IMR-90 (cell line): ENCODE results near the gene ABAT. TPM values are rescaled to one million over a fixed set of nuclear protein-coding genes. Genes with fewer than 3 reads are reported as not detected.

Experiments used
- ATAC-seq: fragments of 200-7000 bp; cut with Tn5 transposase; 2 replicates; pipeline ENCODE4 v1.9.1; 2020; ENCODE audit warnings: low read depth, mild to moderate bottlenecking, moderate library complexity
- BruUV-seq: library from RNA; stranded (reverse); fragments of 400-500 nt; replicated peaks from 2 replicates; lab custom pipeline; 2021; lab: Mats Ljungman, UMichigan
- CTCF ChIA-PET: fragments of 300-600 bp; formaldehyde crosslinking; extraction: SDS; loops from one replicate; lab custom pipeline; 2021; ENCODE audit warnings: antibody characterized with exemption; lab: Yijun Ruan, JAX
- POLR2A ChIA-PET: fragments of 300-600 bp; sonication (Branson Sonifier 250); formaldehyde crosslinking; loops from one replicate; lab custom pipeline; 2022; ENCODE audit warnings: antibody characterized with exemption; ENCODE audit not compliant: unreplicated experiment; lab: Charles Lee
- DNase-seq: peaks from one replicate; pipeline ENCODE4 v3.0.0; 2013
- H2AFZ ChIP-seq: replicated peaks from 2 replicates; pipeline ENCODE3; 2013; ENCODE audit warnings: low read length, mild to moderate bottlenecking; ENCODE audit not compliant: poor library complexity
- H2AK5ac ChIP-seq: 2 replicates; pipeline ENCODE4 v1.6.1; 2013; ENCODE audit warnings: low read depth, low read length, inconsistent platforms
- H2AK9ac ChIP-seq: replicated peaks from 2 replicates; pipeline ENCODE3; 2013; ENCODE audit warnings: mild to moderate bottlenecking, low read depth, low read length, moderate library complexity; ENCODE audit not compliant: poor library complexity
- H2BK120ac ChIP-seq: 2 replicates; pipeline ENCODE4 v1.6.1; 2013; ENCODE audit warnings: low read depth, low read length, inconsistent platforms
- H2BK15ac ChIP-seq: 3 replicates; pipeline ENCODE4 v1.6.1; 2013; ENCODE audit warnings: low read depth, low read length, inconsistent platforms
- H2BK20ac ChIP-seq: 2 replicates; pipeline ENCODE4 v1.6.1; 2013; ENCODE audit warnings: low read depth, mild to moderate bottlenecking, inconsistent platforms, low read length, moderate library complexity
- H2BK5ac ChIP-seq: 2 replicates; pipeline ENCODE4 v1.6.1; 2013; ENCODE audit warnings: mild to moderate bottlenecking, low read depth, low read length, inconsistent platforms; ENCODE audit not compliant: poor library complexity, severe bottlenecking
- H3K14ac ChIP-seq: replicated peaks from 2 replicates; pipeline ENCODE4 v1.6.1; 2013; ENCODE audit warnings: low read depth, low read length, inconsistent platforms
- H3K18ac ChIP-seq: 2 replicates; pipeline ENCODE4 v1.6.1; 2013; ENCODE audit warnings: low read depth, low read length, control low read depth
- H3K23ac ChIP-seq: 2 replicates; pipeline ENCODE4 v1.6.1; 2013; ENCODE audit warnings: low read depth, low read length, inconsistent platforms
- H3K27ac ChIP-seq: 2 replicates; pipeline ENCODE4 v1.5.1; 2013; ENCODE audit warnings: mild to moderate bottlenecking, control low read depth, low read length; ENCODE audit not compliant: insufficient read depth
- H3K27me3 ChIP-seq: 2 replicates; pipeline ENCODE4 v1.6.1; 2013; ENCODE audit warnings: low read length; ENCODE audit not compliant: control insufficient read depth, insufficient read depth
- H3K36me3 ChIP-seq: 2 replicates; pipeline ENCODE4 v1.6.1; 2013; ENCODE audit warnings: low read length, mixed read lengths; ENCODE audit not compliant: control insufficient read depth, insufficient read depth
- H3K4ac ChIP-seq: 2 replicates; pipeline ENCODE4 v1.6.1; 2013; ENCODE audit warnings: low read depth, low read length, inconsistent platforms
- H3K4me1 ChIP-seq: 2 replicates; pipeline ENCODE4 v1.6.1; 2013; ENCODE audit warnings: low read length, mixed read lengths; ENCODE audit not compliant: control insufficient read depth, insufficient read depth
- H3K4me2 ChIP-seq: 2 replicates; pipeline ENCODE4 v1.6.1; 2013; ENCODE audit warnings: low read depth, mild to moderate bottlenecking, control low read depth, low read length, moderate library complexity
- H3K4me3 ChIP-seq: 2 replicates; pipeline ENCODE4 v1.5.1; 2013; ENCODE audit warnings: low read depth, mild to moderate bottlenecking, control low read depth, low read length, moderate library complexity; ENCODE audit not compliant: insufficient read depth
- H3K56ac ChIP-seq: 2 replicates; pipeline ENCODE4 v1.6.1; 2013; ENCODE audit warnings: low read length, inconsistent platforms; ENCODE audit not compliant: insufficient read depth; ENCODE audit errors: extremely low read depth
- H3K79me1 ChIP-seq, 2 experiments: 2 replicates each; pipeline ENCODE4 v1.6.1; 2013; ENCODE audit warnings: low read length in 2 of 2, inconsistent platforms in 1 of 2, low read depth in 1 of 2
- H3K9ac ChIP-seq: 2 replicates; pipeline ENCODE4 v1.6.1; 2013; ENCODE audit warnings: low read depth, low read length, control low read depth
- H3K9me1 ChIP-seq: 2 replicates; pipeline ENCODE4 v1.6.1; 2013; ENCODE audit warnings: low read length, inconsistent platforms; ENCODE audit not compliant: insufficient read depth
- H3K9me3 ChIP-seq: 2 replicates; pipeline ENCODE4 v1.6.1; 2013; ENCODE audit warnings: low read length; ENCODE audit not compliant: control insufficient read depth, insufficient read depth
- H4K20me1 ChIP-seq: 2 replicates; pipeline ENCODE4 v1.6.1; 2013; ENCODE audit warnings: low read length, inconsistent platforms; ENCODE audit not compliant: insufficient read depth
- H4K5ac ChIP-seq: 2 replicates; pipeline ENCODE4 v1.6.1; 2013; ENCODE audit warnings: mild to moderate bottlenecking, low read depth, low read length, control low read depth
- H4K8ac ChIP-seq, 2 experiments: 2 replicates each; pipeline ENCODE4 v1.6.1; 2013; ENCODE audit warnings: low read depth in 2 of 2, low read length in 2 of 2, control low read depth in 1 of 2, inconsistent platforms in 1 of 2
- H4K91ac ChIP-seq: 2 replicates; pipeline ENCODE4 v1.6.1; 2013; ENCODE audit warnings: low read depth, low read length, inconsistent platforms; ENCODE audit not compliant: insufficient read depth
- CEBPB ChIP-seq: IDR thresholded peaks from 2 replicates; pipeline ENCODE4 v1.6.1; 2012; ENCODE audit warnings: low read depth, low read length, improper control_type of control experiment
- CHD1 ChIP-seq: IDR thresholded peaks from 2 replicates; pipeline ENCODE4 v1.6.1; 2012; ENCODE audit warnings: low read depth, low read length, improper control_type of control experiment
- FOS ChIP-seq: fragments of 150-350 bp; IDR thresholded peaks from 2 replicates; pipeline ENCODE4 v1.6.1; 2016; ENCODE audit warnings: low read depth, low read length
- MAZ ChIP-seq: IDR thresholded peaks from 2 replicates; pipeline ENCODE4 v1.6.1; 2012; ENCODE audit warnings: low read depth, mild to moderate bottlenecking, low read length, improper control_type of control experiment, moderate library complexity, borderline replicate concordance
- MXI1 ChIP-seq: IDR thresholded peaks from 2 replicates; pipeline ENCODE4 v1.6.1; 2012; ENCODE audit warnings: low read depth, mild to moderate bottlenecking, low read length, moderate library complexity, borderline replicate concordance
- POLR2A ChIP-seq: IDR thresholded peaks from 2 replicates; pipeline ENCODE4 v1.6.1; 2012; ENCODE audit warnings: mild to moderate bottlenecking, low read depth, low read length
- RAD21 ChIP-seq: IDR thresholded peaks from 2 replicates; pipeline ENCODE4 v1.6.1; 2012; ENCODE audit warnings: low read length, improper control_type of control experiment
- RCOR1 ChIP-seq: IDR thresholded peaks from 2 replicates; pipeline ENCODE4 v1.6.1; 2012; ENCODE audit warnings: mild to moderate bottlenecking, low read length, improper control_type of control experiment; ENCODE audit not compliant: insufficient replicate concordance
- RFX5 ChIP-seq: IDR thresholded peaks from 2 replicates; pipeline ENCODE4 v1.8.0; 2012; ENCODE audit warnings: low read depth, mild to moderate bottlenecking, low read length, moderate library complexity
- WGBS, 2 experiments: methylation state at CpG; one replicate each; pipeline versions ENCODE4 v1.1.5 to v1.1.7; 2013; ENCODE audit warnings: missing lambda C conversion rate in 2 of 2; ENCODE audit not compliant: insufficient read length in 1 of 2; ENCODE audit errors: extremely low coverage in 2 of 2; 5-methylcytosine and 5-hydroxymethylcytosine counted together
- dilution Hi-C: fragments of 300-500 bp; cut with HindIII; formaldehyde crosslinking; loops from one replicate; pipeline ENCODE4 v1.14.3; 2018; ENCODE audit warnings: low sequenced_read_pairs; ENCODE audit not compliant: unreplicated experiment
- in situ Hi-C: fragments of 300-500 bp; cut with MboI; formaldehyde crosslinking; loops from 3 replicates; pipeline ENCODE4 v1.14.3; 2019; ENCODE audit warnings: low sequenced_read_pairs, inconsistent platforms, mixed read lengths
- intact Hi-C: fragments of 100-400 bp; cut with micrococcal nuclease; formaldehyde crosslinking; loops from 2 replicates; pipeline ENCODE4 v1.10.0; 2022
- polyA plus RNA-seq, 3 experiments: library from polyadenylated mRNA; depleted of rRNA; stranded (reverse); fragments of >200 nt; gene quantifications; 2 replicates each; pipeline ENCODE4 v1.2.3, GENCODE V29; 2012; ENCODE audit warnings: low replicate concordance in 1 of 3
- total RNA-seq: library from RNA; depleted of rRNA; stranded (reverse); fragments of >200 nt; gene quantifications from 2 replicates; pipeline ENCODE4 v1.2.3, GENCODE V29; 2012
- TF ChIP-seq, protein P1 (sequence below): fragments of 150-350 bp; IDR thresholded peaks from 2 replicates; pipeline ENCODE4 v1.6.1; 2016; ENCODE audit warnings: low read depth, mild to moderate bottlenecking, low read length, moderate library complexity, borderline replicate concordance

Gene ABAT
- total and polyA plus RNA-seq, 2 of the 4 experiments (the other 2 are of a cell fraction), result 4.5 to 6.9 TPM

DNA sequence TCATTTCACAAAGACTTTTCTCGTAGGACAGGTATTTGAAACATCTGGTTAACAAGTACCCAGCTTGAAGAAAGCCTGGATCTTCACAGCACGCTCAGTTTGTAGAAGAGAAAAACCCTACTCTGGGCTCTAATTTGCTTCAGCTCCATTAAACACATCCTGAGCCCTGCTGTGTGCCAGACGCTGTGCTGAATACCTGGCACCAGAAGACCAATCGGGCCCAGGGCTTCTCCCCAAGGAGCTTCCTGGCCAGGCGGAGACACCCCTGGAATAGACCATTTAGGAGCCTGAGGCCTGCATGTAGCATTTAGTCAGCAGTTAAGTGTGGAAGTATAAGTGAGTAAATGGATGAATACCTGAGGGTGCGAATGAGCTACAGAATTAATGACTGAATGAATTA is 8.9 kb upstream of the ABAT start:
- 100% methylated on average over 1 of the region's 6 CpGs; no CpG with 5 or more reads in 1 of the 2 experiments for WGBS, 2 experiments
- Histone ChIP-seq H2BK15ac (no peak overlapping the region), H3K9ac (no peak overlapping the region), H2AK5ac (no peak overlapping the region), H2BK5ac (no peak overlapping the region), H3K27ac (no peak overlapping the region), H3K56ac (no peak overlapping the region), H2BK20ac (no peak overlapping the region), H3K27me3 (no peaks in the 10 kb centered on the region; the same call in none of the 2 replicates), H2AFZ (no peak overlapping the region), H3K14ac (no peak overlapping the region), H3K18ac (no peak overlapping the region), H4K8ac (no peak overlapping the region), H4K5ac (no peak overlapping the region), H2BK120ac (no peak overlapping the region), H4K20me1 (no peaks in the 10 kb centered on the region), H3K9me3 (no peaks in the 10 kb centered on the region), H3K36me3 (no peaks in the 10 kb centered on the region), H3K4ac (no peak overlapping the region), H3K4me2 (no peak overlapping the region), H3K79me1 (no peaks in the 10 kb centered on the region), H3K9me1 (no peaks in the 10 kb centered on the region), H4K91ac (no peak overlapping the region), H3K4me1 (no peaks in the 10 kb centered on the region), H3K4me3 (no peak overlapping the region), H3K23ac (no peak overlapping the region), H2AK9ac (no peak overlapping the region)
- BruUV-seq, result no TSS peak
- ChIA-PET CTCF (interaction anchor here (1.0 to 3.1 kb wide), 2 partner anchors 126 to 132 kb away, joined by 3 to 8 read pairs; partner anchors contain the start of genes PMM2 and TMEM186), POLR2A (no interaction called here)
- TF ChIP-seq FOS (no peak), RCOR1 (no peak), MXI1 (no peak), CHD1 (no peak), POLR2A (no peak), RFX5 (no peak), MAZ (no peak), RAD21 (no peak), CEBPB (no peak)
- TF ChIP-seq, protein P1, sequence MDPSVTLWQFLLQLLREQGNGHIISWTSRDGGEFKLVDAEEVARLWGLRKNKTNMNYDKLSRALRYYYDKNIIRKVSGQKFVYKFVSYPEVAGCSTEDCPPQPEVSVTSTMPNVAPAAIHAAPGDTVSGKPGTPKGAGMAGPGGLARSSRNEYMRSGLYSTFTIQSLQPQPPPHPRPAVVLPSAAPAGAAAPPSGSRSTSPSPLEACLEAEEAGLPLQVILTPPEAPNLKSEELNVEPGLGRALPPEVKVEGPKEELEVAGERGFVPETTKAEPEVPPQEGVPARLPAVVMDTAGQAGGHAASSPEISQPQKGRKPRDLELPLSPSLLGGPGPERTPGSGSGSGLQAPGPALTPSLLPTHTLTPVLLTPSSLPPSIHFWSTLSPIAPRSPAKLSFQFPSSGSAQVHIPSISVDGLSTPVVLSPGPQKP, result no peak
- intact Hi-C loops (no loop called here), dilution Hi-C loops (no loop called here), in situ Hi-C loops (loop anchor here (5.0 to 25.0 kb wide), 3 partner anchors 127 to 472 kb away; no protein-coding TSS in a partner anchor)
- ATAC-seq (no peak), DNase-seq (no peak)
